ENCODE measurements around the gene AMBP. TPM values are rescaled to one million over a fixed set of nuclear protein-coding genes. Genes with fewer than 3 reads are reported as not detected.
A peak's percentile ranks its signal among the peaks of the same experiment; 100 is the strongest.

The AMBP gene
- total RNA-seq, 6 experiments from 2014 or later: 2,202 to 7,072 (median 5,221) TPM

DNA sequence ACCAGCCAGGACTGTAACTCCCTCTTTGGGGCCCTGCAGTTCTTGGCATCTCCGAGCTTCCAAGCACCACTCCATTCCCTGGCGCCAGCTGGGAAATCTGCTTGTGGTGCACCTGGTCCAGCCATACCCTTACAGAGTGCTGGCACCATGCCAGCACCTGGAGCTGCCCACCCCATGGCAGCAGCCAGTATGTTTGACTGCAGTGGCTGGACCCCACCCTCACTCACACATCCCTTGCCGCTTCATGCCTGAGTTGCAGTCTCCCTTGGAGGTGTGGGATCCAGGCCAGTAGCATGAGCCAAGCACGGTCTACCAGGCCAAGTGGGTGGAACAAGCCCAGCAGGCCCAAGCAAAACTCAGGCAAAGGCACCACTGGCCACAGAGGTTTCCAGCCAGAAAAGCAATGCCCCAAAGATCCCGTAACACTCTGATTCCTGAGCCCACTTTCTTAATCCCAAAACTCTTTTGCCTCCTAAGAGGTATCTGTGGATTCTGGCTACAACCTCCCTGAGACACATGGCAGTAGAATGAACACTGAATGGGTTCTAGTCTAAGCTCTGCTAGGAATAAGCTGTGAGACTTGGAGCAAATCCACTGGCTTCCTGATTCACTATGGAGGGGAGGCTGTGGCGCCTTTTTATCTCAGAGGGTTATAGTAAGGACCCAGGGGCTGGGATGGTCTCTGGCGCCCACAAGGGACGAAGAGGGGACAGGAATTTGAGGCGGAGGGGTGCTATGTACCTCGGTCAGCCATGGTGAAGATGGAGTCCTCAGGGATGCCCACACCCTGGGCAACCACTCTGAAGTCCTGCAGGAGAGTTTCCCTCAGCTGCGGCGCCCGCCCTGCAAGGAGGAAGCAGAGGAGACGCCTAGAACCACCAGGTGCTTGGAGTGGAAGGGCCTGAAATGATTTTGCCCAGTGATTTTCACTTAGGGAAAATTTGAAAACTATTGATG, 5.6 kb downstream of the AMBP start:
- WGBS (ENCODE audit: insufficient coverage, low coverage, low lambda C conversion rate, missing lambda C conversion rate): 58% methylated on average over 4 of the region's 14 CpGs
- intact Hi-C loops (cut with DNase I): no loop called here

GRCh38 chr9:114071197-114071795, 6.8 kb downstream of the AMBP start:
- intact Hi-C loops (cut with DNase I): no loop called here
- Histone ChIP-seq H3K27me3 (no peaks in the 10 kb centered on the region), H3K4me1 (peaks cover 0 to 58% (median 7%) of the 10 kb centered on the region in 4 donors), H3K4me3 (no peak overlapping the region), H3K9me3 (no peaks in the 10 kb centered on the region), H3K27ac (no peak overlapping the region), H3K36me3 (peaks cover 0 to 100% (median 51%) of the 10 kb centered on the region in 4 donors)
- WGBS (ENCODE audit: insufficient coverage, low coverage, low lambda C conversion rate, missing lambda C conversion rate): no CpG with 5 or more reads among the region's 7 CpGs
- ATAC-seq (peak in 1 of 4 donors; percentile 1), DNase-seq (no peak)
- TF ChIP-seq, protein P1, sequence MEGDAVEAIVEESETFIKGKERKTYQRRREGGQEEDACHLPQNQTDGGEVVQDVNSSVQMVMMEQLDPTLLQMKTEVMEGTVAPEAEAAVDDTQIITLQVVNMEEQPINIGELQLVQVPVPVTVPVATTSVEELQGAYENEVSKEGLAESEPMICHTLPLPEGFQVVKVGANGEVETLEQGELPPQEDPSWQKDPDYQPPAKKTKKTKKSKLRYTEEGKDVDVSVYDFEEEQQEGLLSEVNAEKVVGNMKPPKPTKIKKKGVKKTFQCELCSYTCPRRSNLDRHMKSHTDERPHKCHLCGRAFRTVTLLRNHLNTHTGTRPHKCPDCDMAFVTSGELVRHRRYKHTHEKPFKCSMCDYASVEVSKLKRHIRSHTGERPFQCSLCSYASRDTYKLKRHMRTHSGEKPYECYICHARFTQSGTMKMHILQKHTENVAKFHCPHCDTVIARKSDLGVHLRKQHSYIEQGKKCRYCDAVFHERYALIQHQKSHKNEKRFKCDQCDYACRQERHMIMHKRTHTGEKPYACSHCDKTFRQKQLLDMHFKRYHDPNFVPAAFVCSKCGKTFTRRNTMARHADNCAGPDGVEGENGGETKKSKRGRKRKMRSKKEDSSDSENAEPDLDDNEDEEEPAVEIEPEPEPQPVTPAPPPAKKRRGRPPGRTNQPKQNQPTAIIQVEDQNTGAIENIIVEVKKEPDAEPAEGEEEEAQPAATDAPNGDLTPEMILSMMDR (IDR thresholded peaks at IDR 0.05): no peak
- TF ChIP-seq POLR2A (IDR thresholded peaks at IDR 0.05): no peak

More for the DNA sequence above, 5.6 kb downstream of the AMBP start:
- TF ChIP-seq, protein P1 (IDR thresholded peaks at IDR 0.05): no peak
- TF ChIP-seq POLR2A (IDR thresholded peaks at IDR 0.05): no peak
- H3K27ac ChIP-seq: no peak overlapping the region
- peak; percentile 23 to 46 (median 36) for ATAC-seq
- H3K4me1 ChIP-seq: peaks cover 0 to 54% (median 7%) of the 10 kb centered on the region in 4 donors
- peaks cover 0 to 94% (median 49%) of the 10 kb centered on the region in 4 donors for H3K36me3 ChIP-seq
- H3K27me3 ChIP-seq: no peaks in the 10 kb centered on the region
- DNase-seq: peak in 1 of 3 donors; percentile 76
- no peaks in the 10 kb centered on the region for H3K9me3 ChIP-seq
- H3K4me3 ChIP-seq: peak overlapping the region in 2 of 3 donors; percentile 6 to 16

- no peak for DNase-seq
- peak in 3 of 4 donors; percentile 8 to 18 (median 14) for ATAC-seq
- no peak overlapping the region for H3K27ac ChIP-seq
- TF ChIP-seq, protein P1 (IDR thresholded peaks at IDR 0.05): no peak
- no peak for TF ChIP-seq POLR2A (IDR thresholded peaks at IDR 0.05)
- intact Hi-C loops (cut with DNase I): no loop called here
- WGBS (ENCODE audit: insufficient coverage, low coverage, low lambda C conversion rate, missing lambda C conversion rate): 65% methylated on average over 2 of the region's 17 CpGs
- peaks cover 0 to 63% (median 7%) of the 10 kb centered on the region in 4 donors for H3K4me1 ChIP-seq
- no peak overlapping the region for H3K4me3 ChIP-seq
- peaks cover 0 to 99% (median 51%) of the 10 kb centered on the region in 4 donors for H3K36me3 ChIP-seq
- no peaks in the 10 kb centered on the region for H3K9me3 ChIP-seq
- no peaks in the 10 kb centered on the region for H3K27me3 ChIP-seq
These were observed 7.7 kb downstream of the AMBP start for GRCh38 chr9:114070188-114071103.

Data from right lobe of liver (tissue), 6 donors.